Measurements from ENCODE around the gene TAF4.

DNA sequence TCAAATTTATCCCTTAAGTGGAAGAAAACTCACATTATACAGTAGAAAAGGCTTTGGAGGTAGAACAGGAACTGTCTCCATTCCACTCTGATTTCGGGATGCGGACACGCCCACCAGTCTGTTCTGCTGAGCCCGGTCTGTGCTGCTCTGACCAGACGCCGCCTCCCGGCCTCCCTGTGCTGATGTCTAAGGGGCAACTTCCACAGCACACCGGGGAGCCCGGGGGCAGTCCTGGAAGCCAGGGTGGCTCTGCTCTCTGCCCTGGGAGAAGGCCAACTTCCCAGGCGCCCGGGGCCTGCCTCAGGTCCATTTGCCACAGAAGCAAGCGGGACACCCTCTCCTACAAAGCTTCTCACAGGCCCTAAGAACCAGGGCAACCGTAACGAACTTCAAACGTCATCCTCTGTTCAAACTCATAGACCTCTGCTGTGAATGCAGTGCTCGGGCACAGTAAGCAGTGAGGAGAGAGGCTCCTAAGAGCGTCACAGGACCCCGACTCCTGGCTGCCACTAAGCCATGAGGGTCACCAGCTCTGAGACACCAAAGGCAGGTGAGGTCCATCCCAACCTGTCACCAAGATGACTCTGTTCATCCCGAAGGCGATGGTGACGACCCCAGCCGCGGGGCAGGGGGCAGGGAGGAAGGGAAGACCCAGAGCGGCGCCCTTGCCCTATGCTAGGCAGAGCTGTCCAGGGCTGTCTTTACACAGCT lies 5.6 kb downstream of the TAF4 start:
- TF ChIP-seq POLR2A (IDR thresholded peaks at IDR 0.05; ENCODE audit: low read length) = no peak
- no peak for TF ChIP-seq GATA1 (IDR thresholded peaks at IDR 0.05; ENCODE audit: low read depth, low read length)
